ENCODE data around the gene MAP4K4.
"Not testable (repeated sequence)": the region's sequence is repeated elsewhere in the genome, so short reads cannot be mapped to it uniquely, and the experiment has no call there.

Gene MAP4K4

DNA sequence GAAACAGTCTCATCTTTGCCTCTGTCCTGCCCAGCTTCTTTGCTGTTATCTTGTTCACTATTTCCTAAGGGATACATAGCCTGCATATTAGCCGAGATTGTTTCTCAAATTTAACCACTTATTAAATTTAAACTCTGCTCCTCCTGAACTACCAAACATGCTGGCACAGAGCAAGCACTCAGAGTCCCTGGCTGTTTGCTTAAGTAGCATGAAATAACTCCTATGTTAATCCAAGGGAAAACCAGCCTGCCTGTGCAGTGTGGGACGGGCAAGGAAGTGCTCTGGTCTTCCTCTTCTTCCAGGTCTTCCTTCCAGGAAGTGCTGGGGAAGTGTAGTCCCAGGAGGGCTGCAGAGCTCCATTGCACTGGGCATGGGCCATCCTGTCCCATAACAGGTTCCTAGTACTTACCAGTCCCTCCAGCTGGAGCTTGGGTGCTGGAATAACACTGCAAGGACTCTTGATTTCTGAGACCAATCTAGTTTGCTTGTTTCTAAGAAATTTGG lies 198.4 kb downstream of the MAP4K4 start:
- no peak for DNase-seq (ENCODE audit: extremely low read depth in 1 of 2, low read depth in 1 of 2)

DNA sequence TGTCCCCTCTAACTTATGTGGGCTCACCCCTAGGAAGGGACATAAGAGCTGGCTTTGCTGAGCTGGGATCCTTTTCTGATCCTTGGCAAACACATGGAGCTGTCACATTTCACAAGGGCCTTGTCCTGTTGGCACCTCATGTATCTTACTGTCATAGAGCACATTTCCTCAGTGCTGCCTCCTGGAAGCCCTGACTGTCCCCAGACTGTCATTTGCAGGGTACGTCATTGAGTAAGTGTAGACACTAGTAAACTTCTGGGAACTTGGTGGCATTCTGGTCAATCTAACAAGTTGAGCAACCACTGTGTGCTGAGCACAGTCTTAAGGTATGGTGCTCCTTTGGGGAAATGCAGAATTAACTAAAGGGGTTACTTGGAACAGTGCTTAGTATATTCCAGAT lies 199.8 kb downstream of the MAP4K4 start:
- no peak for DNase-seq (ENCODE audit: extremely low read depth in 1 of 2, low read depth in 1 of 2)

DNA sequence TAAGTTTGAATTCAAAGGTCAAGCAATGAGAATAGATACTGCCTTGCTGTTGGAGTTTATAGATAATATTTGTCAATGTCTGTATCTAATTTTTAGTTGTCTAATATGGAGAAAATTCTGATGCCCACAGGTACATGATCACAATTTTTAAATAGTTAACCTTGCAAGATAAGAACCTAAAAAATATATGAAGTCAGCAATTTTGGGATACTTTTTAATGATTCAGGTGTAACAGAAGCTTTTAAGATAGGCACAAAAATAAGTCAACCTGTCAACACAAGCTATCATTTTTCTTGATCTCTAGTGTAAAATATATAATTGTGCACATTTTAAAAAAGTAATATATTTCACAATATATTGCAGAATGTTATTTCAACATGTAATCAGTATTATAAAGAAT lies 201.8 kb downstream of the MAP4K4 start:
- DNase-seq (ENCODE audit: extremely low read depth in 1 of 2, low read depth in 1 of 2): no peak

DNA sequence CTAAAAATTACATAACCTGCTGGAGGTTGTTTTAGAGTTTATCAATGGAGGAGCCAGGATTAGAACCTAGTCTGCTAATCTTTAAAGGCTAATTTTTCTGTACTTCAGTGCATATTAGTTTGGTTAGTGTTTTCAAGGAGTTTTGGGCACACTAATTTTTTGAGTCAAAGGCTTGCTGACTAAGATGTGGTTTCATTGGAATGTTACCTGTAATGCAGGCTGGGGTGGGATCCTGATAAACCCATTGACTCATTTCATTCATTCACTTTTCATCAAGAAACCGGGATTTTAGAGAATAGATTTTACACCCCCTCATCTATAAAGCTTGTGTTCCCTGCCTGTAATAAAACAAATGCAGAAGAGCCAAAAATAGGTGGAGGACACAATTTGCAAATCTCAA lies 202.4 kb downstream of the MAP4K4 start:
- no peak for DNase-seq (ENCODE audit: extremely low read depth in 1 of 2, low read depth in 1 of 2)

DNA sequence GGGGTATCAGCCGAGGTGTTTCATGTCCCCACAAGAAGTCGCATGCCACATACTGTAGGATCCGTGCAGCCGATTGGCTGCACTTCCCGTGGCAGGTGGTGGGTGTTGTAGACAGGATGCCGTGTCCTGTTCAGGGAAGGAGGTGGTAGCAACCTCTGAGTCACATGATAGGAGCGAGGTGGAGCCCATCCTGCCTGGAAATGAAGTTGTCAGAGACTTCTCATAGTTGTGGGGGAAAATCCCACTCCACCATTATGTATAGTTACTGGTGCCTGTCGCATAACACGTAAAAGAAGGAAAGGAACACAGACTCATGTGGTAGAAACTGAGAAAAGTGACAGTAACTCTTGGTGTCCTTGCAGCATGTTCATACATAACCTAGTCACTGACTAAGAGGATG lies 202.9 kb downstream of the MAP4K4 start:
- peak; percentile 8 to 55 for DNase-seq (ENCODE audit: extremely low read depth in 1 of 2, low read depth in 1 of 2)

DNA sequence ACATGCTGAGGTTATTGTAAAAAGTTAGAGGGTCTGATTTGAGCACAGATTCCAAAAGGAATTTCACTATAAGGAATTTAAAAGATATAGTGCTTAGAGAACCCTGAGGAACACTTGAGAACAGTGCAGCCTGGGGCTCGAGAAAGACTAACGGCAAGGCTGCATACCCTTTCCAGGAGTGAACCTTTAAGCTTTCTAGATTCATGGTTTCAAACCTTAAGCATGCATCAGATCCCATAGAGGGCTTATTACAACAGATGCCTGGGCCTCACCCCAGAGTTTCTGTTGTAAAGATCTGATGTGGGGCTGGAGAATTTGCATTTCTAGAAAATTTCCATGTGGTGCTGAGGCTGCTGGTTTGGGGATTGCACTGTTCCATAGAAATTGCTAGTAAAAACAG lies 203.7 kb downstream of the MAP4K4 start:
- DNase-seq (ENCODE audit: extremely low read depth in 1 of 2, low read depth in 1 of 2): no peak

DNA sequence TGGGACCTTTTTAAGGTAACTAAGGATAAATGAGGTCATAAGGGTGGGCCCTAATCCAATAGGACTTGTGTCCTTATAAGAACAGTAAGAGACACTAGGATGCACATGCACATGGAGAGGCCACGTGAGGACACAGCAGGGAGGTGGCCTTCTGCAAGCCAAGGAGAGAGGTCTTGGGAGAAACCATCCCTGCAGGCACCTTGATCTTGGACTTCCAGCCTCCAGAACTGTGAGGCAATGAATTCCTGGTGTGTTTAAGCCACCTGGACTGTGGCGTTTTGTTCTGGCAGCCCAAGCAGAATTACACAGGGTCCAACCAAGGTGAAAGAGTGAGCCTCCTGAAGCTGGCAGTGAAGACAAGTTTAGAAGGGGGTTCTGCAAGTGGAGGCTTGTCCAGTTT lies 204.7 kb downstream of the MAP4K4 start:
- DNase-seq (ENCODE audit: extremely low read depth in 1 of 2, low read depth in 1 of 2): no peak

DNA sequence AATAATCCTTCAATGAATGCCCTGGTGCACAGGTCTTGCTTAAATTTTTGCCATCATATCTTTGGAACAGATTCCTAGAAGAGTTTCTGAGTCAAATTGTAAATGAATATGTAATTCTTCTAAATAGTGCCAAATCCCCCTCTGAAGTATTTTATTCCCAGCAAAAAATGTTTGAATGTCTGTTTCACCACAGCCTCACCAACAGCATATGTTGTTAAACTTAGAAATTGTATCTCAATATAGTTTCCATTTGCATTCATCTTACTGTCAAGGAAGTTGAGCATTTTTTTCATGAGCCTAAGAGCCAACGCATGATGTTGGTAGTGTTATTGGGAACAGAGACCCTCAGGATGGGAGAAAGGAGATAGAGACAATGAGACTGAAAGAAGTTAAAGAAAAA lies 207.4 kb downstream of the MAP4K4 start:
- DNase-seq (ENCODE audit: extremely low read depth in 1 of 2, low read depth in 1 of 2): no peak

DNA sequence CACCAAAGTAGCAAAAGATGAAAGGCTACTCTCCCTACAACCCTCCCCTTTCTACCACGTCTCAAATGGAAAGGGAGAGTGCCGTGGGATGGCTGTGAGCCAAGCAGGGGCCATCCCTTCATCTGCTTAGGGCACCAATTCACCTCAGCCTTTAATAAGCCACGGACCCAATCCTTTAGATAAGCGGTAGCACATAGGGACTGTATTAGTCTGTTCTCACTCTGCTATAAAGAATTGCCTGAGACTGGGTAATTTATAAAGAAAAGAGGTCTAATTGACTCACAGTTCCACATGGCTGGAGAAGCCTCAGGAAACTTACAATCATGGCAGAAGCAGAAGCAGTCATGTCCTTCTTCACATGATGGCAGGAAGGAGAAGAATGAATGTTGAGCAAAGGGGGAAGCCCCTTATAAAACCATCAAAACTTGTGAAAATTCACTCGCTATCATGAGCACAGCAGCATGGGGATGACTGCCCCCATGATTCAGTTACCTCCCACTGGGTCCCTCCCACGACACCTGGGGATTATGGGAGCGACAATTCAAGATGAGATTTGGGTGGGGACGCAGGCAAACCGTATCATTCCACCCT lies 208.3 kb downstream of the MAP4K4 start:
- DNase-seq (ENCODE audit: extremely low read depth in 1 of 2, low read depth in 1 of 2): no peak

DNA sequence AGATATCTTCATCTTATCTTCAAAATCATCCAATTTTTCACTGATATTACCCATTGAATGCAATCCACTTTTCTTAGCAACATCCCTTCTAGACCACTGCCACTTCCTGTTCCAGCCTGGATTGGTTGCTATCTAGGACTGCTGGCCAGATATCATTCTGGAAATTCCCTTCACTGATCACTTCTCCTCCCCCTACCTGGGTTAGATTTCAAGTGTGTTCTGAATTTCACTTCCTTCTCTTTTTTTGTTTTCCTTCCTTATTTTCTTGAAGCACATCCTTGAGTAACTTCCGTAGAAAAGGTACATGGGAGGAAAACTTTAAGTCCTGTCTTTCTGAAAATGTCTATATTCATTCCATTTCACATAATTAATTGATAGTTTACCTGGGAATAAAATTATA lies 212.3 kb downstream of the MAP4K4 start:
- no peak for DNase-seq (ENCODE audit: extremely low read depth in 1 of 2, low read depth in 1 of 2)

DNA sequence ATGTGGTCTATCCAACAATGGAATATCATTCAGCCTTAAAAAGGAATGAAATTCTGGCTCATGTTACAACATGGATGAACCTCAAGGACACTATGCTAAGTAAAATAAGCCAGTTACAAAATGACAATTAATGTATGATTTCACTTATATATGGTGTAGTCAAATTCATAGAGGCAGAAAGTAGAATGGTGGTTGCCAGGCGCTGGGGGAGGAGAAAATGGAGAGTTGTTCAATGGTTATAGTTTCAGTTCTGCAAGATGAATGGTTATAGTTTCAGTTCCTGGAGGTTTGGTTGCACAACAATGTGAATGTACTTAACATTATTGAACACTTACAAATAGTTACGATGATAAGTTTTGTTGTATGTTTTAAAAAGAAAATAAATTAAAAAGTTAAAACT lies 215.0 kb downstream of the MAP4K4 start:
- DNase-seq (ENCODE audit: extremely low read depth in 1 of 2, low read depth in 1 of 2): no peak

DNA sequence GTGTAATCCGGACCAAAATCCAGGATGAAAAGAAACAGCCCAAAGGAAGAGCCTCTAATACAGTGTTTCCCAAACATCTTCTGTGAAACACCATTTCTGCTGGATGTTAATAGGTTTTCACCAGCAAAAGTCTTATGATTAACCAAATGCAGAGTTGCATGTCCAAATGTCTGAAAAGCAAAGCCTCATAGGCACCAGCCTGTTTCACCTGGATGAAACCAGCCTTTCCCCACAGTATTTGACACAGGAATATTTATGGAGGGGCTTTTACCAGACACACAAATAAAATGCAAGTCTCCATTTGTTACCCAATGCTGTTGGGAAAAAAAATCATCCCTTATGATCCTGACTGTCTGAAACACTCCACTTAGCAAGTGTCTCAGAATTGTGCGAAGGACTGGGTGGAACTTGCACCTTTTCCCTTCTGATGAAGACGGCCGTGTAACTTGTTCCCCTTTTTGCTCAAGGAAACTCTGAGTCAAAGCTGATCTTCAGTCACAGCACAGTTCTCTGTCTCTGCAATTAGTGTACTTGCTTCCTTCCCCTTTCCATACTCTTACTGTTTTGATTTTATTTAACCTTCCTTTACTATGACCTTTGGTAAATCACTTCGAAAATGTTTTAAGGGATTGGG lies 223.9 kb downstream of the MAP4K4 start:
- no peak for DNase-seq (ENCODE audit: extremely low read depth in 1 of 2, low read depth in 1 of 2)

DNA sequence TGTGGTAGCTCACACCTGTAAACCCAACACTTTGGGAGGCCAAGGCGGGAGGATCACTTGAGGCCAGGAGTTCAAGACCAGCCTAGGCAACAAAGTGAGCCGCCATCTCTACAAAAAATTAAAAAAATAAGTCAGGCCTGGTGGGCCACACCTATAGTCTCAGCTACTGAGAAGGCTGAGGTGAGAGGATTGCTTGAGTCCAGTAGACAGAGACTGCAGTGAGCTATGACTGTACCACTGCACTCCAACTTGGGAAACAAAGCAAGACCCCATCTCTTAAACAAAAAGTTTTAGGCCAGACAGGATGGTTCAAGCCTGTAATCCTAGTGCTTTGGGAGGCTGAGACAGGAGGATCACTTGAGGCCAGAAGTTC lies 224.4 kb downstream of the MAP4K4 start:
- DNase-seq (ENCODE audit: extremely low read depth in 1 of 2, low read depth in 1 of 2): no peak

DNA sequence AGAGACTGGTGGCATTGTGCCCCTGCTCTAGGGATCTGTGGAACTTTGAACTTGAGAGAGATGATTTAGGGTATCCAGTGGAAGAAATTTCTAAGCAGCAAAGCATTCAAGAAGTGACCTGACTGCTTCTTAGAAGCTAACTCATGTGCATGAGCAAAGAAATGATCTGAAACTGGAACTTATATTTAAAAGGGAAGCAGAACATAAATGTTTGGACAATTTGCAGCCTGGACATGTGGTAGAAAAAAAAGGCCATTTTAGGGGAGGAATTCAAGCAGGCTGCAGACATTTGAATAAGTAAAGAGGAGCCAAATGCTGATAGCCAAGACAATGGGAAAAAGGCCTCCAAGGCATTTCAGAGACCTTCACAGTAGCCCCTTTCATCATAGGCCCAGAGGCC lies 226.8 kb downstream of the MAP4K4 start:
- not testable (repeated sequence) for DNase-seq (ENCODE audit: extremely low read depth in 1 of 2, low read depth in 1 of 2)

DNA sequence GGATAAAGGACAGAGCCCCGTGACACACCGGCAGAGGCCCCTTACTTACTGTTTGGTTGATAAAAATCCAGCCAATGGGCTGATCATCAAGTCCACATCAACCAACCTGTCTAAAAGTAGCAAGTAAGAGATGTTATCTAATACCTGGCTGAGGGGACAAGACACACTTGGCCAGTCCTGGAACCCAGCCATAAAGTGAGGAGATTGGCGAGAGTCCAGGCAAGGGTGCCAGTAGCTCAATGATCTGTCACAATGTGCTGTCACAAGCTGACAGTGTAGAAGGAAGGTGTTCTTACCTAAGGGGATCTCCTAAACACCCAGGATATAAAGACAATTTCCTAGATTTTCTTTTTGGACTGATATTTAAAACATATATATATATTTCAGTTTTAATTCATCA lies 232.5 kb downstream of the MAP4K4 start:
- DNase-seq (ENCODE audit: extremely low read depth in 1 of 2, low read depth in 1 of 2): no peak

DNA sequence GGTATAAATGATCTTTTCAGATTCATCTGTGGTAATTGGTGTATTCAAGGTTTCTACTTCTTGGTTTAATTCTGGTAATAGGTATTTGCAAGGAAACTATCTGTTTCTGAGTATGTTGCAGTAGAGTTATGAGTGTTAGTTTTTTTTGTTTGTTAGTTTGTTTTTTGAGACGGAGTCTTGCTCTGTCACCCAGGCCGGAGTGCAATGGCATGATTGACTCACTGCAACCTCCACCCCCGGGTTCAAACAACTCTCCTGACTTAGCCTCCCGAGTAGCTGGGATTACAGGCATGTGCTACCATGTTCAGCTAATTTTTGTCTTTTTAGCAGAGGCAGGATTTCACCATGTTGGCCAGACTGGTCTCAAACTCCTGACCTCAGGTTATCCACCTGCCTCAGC lies 233.3 kb downstream of the MAP4K4 start:
- DNase-seq (ENCODE audit: extremely low read depth in 1 of 2, low read depth in 1 of 2): no peak

DNA sequence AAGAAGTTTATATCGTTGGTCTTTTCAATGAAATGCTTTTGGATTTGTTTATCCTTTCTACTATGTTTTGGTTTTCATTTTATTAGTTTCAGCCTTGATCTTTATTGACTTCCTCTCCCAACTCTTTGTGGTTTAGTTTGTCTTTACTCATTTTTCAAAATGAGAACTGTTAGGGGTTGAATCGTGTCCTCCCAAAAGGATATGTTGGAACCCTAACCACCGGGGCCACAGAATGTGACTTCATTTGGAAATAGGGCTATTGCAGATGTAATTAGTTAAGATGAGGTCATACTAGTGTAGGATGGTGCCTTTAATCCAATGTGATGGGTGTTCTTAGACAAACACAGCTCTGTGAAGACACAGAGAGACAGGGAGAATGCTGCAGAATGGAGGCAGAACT lies 233.9 kb downstream of the MAP4K4 start:
- DNase-seq (ENCODE audit: extremely low read depth in 1 of 2, low read depth in 1 of 2): no peak

DNA sequence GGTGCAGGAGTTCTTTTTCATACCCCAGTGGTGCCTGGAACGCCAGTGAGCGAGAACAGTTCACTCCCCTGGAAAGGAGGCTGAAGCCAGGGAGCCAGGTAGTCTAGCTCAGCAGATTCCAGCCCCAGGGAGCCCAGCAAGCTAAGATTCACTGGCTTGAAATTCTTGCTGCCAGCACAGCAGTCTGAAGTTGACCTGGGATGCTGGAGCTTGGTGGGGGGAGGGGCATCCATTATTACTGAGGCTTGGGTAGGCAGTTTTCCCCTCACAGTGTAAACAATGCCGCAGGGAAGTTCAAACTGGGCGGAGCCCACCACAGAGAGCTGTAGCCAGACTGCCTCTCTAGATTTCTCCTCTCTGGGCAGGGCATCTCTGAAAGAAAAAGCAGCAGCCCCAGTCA lies 238.3 kb downstream of the MAP4K4 start:
- not testable (repeated sequence) for DNase-seq (ENCODE audit: extremely low read depth in 1 of 2, low read depth in 1 of 2)

DNA sequence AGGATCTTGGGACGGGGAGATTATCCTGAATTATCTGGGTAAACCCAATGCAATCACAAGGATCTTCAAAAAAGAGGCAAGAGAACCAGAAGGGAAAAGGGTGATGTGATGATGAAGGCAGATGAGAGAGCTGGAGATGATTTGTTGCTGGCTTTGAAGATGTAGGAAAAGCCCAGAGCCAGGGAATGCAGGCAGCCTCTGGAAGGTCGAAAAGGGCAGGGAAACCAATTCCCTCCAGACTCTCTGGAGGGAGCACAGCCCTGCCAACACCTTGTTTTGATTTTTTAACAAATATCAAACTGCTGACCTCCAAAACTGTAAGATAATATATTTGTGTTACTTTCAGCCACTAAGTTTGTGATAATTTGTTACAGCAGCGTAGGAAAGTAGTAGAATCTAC lies 245.3 kb downstream of the MAP4K4 start:
- DNase-seq (ENCODE audit: extremely low read depth in 1 of 2, low read depth in 1 of 2): no peak

Data from stimulated activated CD8-positive, alpha-beta memory T cell treated with anti-CD3 and anti-CD28 coated beads, Interleukin-7, amount 100 ng/mL, for 48 hours (primary cell).